Keratinocyte (primary cell): Measurements from ENCODE around the gene ZNF423. TPM values are rescaled to one million over a fixed set of nuclear protein-coding genes. Genes with fewer than 3 reads are reported as not detected.

ENCODE experiments used
- DNase-seq: peaks from one replicate; pipeline ENCODE4 v3.0.0-alpha.2; 2011; ENCODE audit warnings: low read depth, missing footprints, low spot score
- FAIRE-seq: peaks from 2 replicates; lab custom pipeline; 2011; peaks lifted over from hg19 to GRCh38; lab: Jason Lieb, UNC
- H2AFZ ChIP-seq: 2 replicates; pipeline ENCODE4 v1.6.0; 2012; ENCODE audit warnings: low read length, control low read depth, inconsistent platforms; ENCODE audit not compliant: control insufficient read depth
- H3K27ac ChIP-seq: 2 replicates; pipeline ENCODE4 v1.5.1; 2011; ENCODE audit warnings: low read length; ENCODE audit not compliant: control insufficient read depth, insufficient read depth
- H3K27me3 ChIP-seq: 3 replicates; pipeline ENCODE4 v1.6.0; 2011; ENCODE audit warnings: low read length; ENCODE audit not compliant: control insufficient read depth, insufficient read depth; ENCODE audit errors: extremely low read depth
- H3K36me3 ChIP-seq, 2 experiments: 2 replicates in 1 of 2; 3 replicates in 1 of 2; pipeline ENCODE4 v1.5.1; 2011; ENCODE audit warnings: low read length in 2 of 2, mild to moderate bottlenecking in 1 of 2; ENCODE audit not compliant: control insufficient read depth in 2 of 2, insufficient read depth in 2 of 2; ENCODE audit errors: extremely low read depth in 1 of 2
- H3K4me1 ChIP-seq: 3 replicates; pipeline ENCODE4 v1.5.1; 2011; ENCODE audit warnings: low read length; ENCODE audit not compliant: control insufficient read depth, insufficient read depth; ENCODE audit errors: extremely low read depth
- H3K4me2 ChIP-seq: 3 replicates; pipeline ENCODE4 v1.6.0; 2011; ENCODE audit warnings: low read depth, low read length; ENCODE audit not compliant: control insufficient read depth, insufficient read depth; ENCODE audit errors: extremely low read depth
- H3K4me3 ChIP-seq, 3 experiments: fragments of 200-600 bp in 1 of 3; sonication (generic) in 1 of 3; 2 replicates in 2 of 3; 3 replicates in 1 of 3; pipeline ENCODE4 v1.5.1; 2011 to 2016; ENCODE audit warnings: low read length in 3 of 3, mild to moderate bottlenecking in 3 of 3, control low read depth in 2 of 3, inconsistent platforms in 1 of 3, low read depth in 1 of 3, mixed read lengths in 1 of 3, mixed run types in 1 of 3, moderate library complexity in 1 of 3; ENCODE audit not compliant: control insufficient read depth in 2 of 3, insufficient read depth in 2 of 3; ENCODE audit errors: extremely low read depth in 1 of 3
- H3K79me2 ChIP-seq: 2 replicates; pipeline ENCODE4 v1.6.0; 2012; ENCODE audit warnings: low read length; ENCODE audit not compliant: control insufficient read depth, insufficient read depth
- H3K9ac ChIP-seq: 3 replicates; pipeline ENCODE4 v1.6.0; 2011; ENCODE audit warnings: low read length; ENCODE audit not compliant: control insufficient read depth, insufficient read depth; ENCODE audit errors: extremely low read depth
- H3K9me1 ChIP-seq: 3 replicates; pipeline ENCODE4 v1.6.0; 2011; ENCODE audit warnings: low read length; ENCODE audit not compliant: control insufficient read depth, insufficient read depth; ENCODE audit errors: extremely low read depth
- H3K9me3 ChIP-seq: 2 replicates; pipeline ENCODE4 v1.5.1; 2012; ENCODE audit warnings: low read depth, low read length; ENCODE audit not compliant: control insufficient read depth
- H4K20me1 ChIP-seq: 3 replicates; pipeline ENCODE4 v1.6.0; 2011; ENCODE audit warnings: low read length; ENCODE audit not compliant: control insufficient read depth, insufficient read depth; ENCODE audit errors: extremely low read depth
- CTCF ChIP-seq, 3 experiments: IDR thresholded peaks in 1 of 3; conservative IDR thresholded peaks in 1 of 3; optimal IDR thresholded peaks in 1 of 3; 2 replicates in 2 of 3; 3 replicates in 1 of 3; pipeline versions ENCODE3 to v1.5.1; 2011; ENCODE audit warnings: low read length in 3 of 3, mild to moderate bottlenecking in 3 of 3, moderate library complexity in 2 of 3, control low read depth in 1 of 3, inconsistent platforms in 1 of 3; ENCODE audit not compliant: insufficient read depth in 2 of 3; ENCODE audit errors: extremely low read depth in 1 of 3
- EZH2 ChIP-seq: IDR thresholded peaks from one replicate; pipeline ENCODE4 v1.6.1; 2012; ENCODE audit warnings: inconsistent platforms, mild to moderate bottlenecking, low read length, moderate library complexity
- dilution Hi-C: fragments of 300-500 bp; cut with MboI; formaldehyde crosslinking; loops from one replicate; pipeline ENCODE4 v1.7.0; 2020; ENCODE audit warnings: low sequenced_read_pairs; ENCODE audit not compliant: extremely low pct_ligation_motif_present
- polyA plus RNA-seq, 5 experiments: library from polyadenylated mRNA; depleted of rRNA in 3 of 5; stranded (reverse) in 3 of 5; stranded (forward) in 1 of 5; unstranded in 1 of 5; fragments of >200 nt; gene quantifications; 1 replicate in 1 of 5; 2 replicates in 3 of 5; 3 replicates in 1 of 5; pipeline versions ENCODE4 v1.2.1 to v1.2.3, GENCODE V29; 2011 to 2012; ENCODE audit warnings: missing spikeins in 2 of 5, low read depth in 1 of 5, low replicate concordance in 1 of 5

Gene ZNF423
- polyA plus RNA-seq, 1 donor (not counting 4 experiments of a cell fraction or from before 2014, with no cell fraction given): 0.05 TPM

- dilution Hi-C loops: no loop called here
- no peaks in the 10 kb centered on the region for H3K9me1 ChIP-seq
- no peak for FAIRE-seq
- no peaks in the 10 kb centered on the region for H3K4me1 ChIP-seq
- H3K9me3 ChIP-seq: no peaks in the 10 kb centered on the region
- H3K4me2 ChIP-seq: no peak overlapping the region
- H3K36me3 ChIP-seq: no peaks in the 10 kb centered on the region
- no peaks in the 10 kb centered on the region for H3K79me2 ChIP-seq
- no peaks in the 10 kb centered on the region for H3K27me3 ChIP-seq
- no peaks in the 10 kb centered on the region for H4K20me1 ChIP-seq
- H3K27ac ChIP-seq: no peak overlapping the region
- no peak overlapping the region for H3K9ac ChIP-seq
- H2AFZ ChIP-seq: no peak overlapping the region
- TF ChIP-seq EZH2 (no peak), CTCF (optimal IDR thresholded peaks at IDR 0.05 in 1 of 3, IDR thresholded peaks at IDR 0.05 in 1 of 3, conservative IDR thresholded peaks at IDR 0.05 in 1 of 3; ENCODE audit: extremely low read depth in 1 of 3, insufficient read depth in 2 of 3, low read length in 3 of 3) (no peak)
- DNase-seq: no peak
- H3K4me3 ChIP-seq: no peak overlapping the region
These were observed 305.2 kb downstream of the ZNF423 start for GRCh38 chr16:49550666-49551065.

GRCh38 chr16:49550140-49550539 lies 305.8 kb downstream of the ZNF423 start:
- dilution Hi-C loops: no loop called here

More at GRCh38 chr16:49550140-49550539, 305.8 kb downstream of the ZNF423 start:
- no peak for TF ChIP-seq EZH2
- TF ChIP-seq CTCF (optimal IDR thresholded peaks at IDR 0.05 in 1 of 3, IDR thresholded peaks at IDR 0.05 in 1 of 3, conservative IDR thresholded peaks at IDR 0.05 in 1 of 3; ENCODE audit: extremely low read depth in 1 of 3, insufficient read depth in 2 of 3, low read length in 3 of 3): no peak
- H3K4me3 ChIP-seq: no peak overlapping the region
- no peaks in the 10 kb centered on the region for H4K20me1 ChIP-seq
- H3K9me3 ChIP-seq: no peaks in the 10 kb centered on the region
- H3K79me2 ChIP-seq: no peaks in the 10 kb centered on the region
- H3K36me3 ChIP-seq: no peaks in the 10 kb centered on the region
- no peaks in the 10 kb centered on the region for H3K9me1 ChIP-seq
- FAIRE-seq (no peak), DNase-seq (no peak)
- no peaks in the 10 kb centered on the region for H3K4me1 ChIP-seq
- no peaks in the 10 kb centered on the region for H3K27me3 ChIP-seq
- H2AFZ ChIP-seq: no peak overlapping the region
- no peak overlapping the region for H3K27ac ChIP-seq
- H3K4me2 ChIP-seq: no peak overlapping the region
- H3K9ac ChIP-seq: no peak overlapping the region
